GM10266 (cell line): ENCODE data around the gene ZBTB7A.

Experiments
- DNase-seq: peaks from one replicate; pipeline ENCODE4 v3.0.0; 2012; ENCODE audit errors: extremely low spot score
- TF ChIP-seq, protein P1 (sequence below): IDR thresholded peaks from 2 replicates; pipeline ENCODE4 v1.5.1; 2012; ENCODE audit warnings: mild to moderate bottlenecking, low read depth; ENCODE audit not compliant: control insufficient read depth, insufficient read depth; ENCODE audit errors: missing control alignments

Gene ZBTB7A

DNA sequence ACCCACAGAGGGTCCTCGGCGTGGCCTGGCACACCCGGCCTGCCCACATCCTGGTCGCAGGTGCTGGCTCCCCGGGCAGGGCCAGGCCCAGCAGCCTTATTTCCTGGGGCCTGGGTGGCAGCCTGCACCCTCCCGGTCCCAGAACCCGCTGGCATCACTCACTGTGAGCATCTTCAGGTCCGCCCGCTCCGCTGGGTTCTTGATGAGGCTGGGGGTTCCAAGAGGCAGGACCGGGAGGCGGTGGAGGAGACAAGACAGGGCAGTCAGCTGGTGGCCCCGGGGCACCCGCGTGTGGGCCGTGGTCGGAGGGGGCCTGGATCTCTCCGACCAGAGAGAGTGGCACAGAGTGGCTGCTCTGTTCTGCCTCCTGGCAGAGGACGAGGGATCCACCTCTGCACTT is 27.6 kb upstream of the ZBTB7A start:
- TF ChIP-seq, protein P1, sequence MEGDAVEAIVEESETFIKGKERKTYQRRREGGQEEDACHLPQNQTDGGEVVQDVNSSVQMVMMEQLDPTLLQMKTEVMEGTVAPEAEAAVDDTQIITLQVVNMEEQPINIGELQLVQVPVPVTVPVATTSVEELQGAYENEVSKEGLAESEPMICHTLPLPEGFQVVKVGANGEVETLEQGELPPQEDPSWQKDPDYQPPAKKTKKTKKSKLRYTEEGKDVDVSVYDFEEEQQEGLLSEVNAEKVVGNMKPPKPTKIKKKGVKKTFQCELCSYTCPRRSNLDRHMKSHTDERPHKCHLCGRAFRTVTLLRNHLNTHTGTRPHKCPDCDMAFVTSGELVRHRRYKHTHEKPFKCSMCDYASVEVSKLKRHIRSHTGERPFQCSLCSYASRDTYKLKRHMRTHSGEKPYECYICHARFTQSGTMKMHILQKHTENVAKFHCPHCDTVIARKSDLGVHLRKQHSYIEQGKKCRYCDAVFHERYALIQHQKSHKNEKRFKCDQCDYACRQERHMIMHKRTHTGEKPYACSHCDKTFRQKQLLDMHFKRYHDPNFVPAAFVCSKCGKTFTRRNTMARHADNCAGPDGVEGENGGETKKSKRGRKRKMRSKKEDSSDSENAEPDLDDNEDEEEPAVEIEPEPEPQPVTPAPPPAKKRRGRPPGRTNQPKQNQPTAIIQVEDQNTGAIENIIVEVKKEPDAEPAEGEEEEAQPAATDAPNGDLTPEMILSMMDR, result no peak

DNA sequence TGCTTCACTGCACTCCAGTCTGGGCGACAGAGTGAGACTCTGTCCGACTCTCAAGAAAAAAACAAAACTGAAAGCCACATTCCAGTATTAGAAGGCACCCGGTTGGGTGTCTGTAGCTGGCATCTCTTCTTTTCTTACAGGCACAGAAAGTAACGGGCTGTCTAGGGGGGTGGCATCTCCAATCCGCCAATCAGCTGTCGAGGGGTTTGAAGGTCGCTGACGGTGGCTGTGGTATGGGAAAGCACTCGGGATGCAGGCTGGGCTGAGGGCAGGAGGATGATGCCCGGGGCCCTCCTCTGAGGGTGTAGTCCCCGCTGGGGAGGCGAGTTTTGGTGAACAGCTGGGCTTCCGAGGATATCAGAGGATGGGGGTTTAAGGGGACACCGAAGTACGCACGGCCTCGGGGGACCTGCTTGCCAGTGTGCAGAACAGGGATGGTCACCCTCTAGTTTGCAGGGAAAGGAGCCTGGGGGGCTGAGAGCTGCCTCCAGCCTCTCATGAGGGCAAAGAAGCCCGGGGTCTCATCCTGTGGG is 27.0 kb upstream of the ZBTB7A start:
- DNase-seq, result no peak
- TF ChIP-seq, protein P1, result no peak

More for the DNA sequence above, 27.6 kb upstream of the ZBTB7A start:
- DNase-seq, result no peak

DNA sequence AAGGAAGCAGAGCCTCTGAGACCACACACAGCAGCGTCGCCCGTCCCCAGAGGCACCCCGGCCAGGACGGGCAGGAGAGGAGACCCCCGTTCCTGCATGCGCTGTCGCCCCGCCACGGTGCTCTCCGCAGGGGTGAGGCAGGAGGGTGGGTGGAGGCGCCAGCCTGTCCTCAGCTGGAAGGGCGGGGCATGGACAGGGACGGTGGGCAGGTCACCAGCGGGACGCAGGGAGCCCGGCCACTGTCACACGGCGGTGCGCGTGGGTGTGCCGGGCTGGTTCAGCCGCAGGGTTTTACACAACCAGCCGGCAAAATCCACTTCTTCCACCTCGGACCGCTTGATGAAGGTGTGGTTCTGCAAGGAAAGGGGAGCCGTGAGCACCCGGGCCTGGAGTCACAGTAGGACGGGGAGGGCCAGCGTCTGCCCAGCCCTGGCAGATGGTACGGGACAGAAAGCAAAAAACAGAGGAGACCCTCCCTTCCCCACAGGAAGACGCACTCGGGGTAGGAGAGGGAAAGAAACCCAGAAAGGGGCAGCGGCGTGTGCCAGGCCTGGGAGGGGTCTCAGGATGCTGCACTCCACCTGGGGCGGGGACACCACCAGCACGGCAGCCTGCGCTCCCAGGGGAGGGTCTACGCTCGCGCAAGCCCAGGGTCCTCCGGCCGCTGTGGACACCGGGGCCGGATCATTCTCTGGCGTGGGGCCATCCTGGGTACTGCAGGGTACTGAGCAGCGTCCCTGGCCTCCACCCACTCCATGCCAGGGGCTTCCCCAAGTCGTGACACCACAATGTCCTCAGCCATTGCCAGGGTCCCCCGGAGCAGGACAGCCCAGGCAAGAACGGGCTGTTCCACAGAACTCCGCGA is 23.9 kb upstream of the ZBTB7A start:
- TF ChIP-seq, protein P1, result no peak
- no peak for DNase-seq

DNA sequence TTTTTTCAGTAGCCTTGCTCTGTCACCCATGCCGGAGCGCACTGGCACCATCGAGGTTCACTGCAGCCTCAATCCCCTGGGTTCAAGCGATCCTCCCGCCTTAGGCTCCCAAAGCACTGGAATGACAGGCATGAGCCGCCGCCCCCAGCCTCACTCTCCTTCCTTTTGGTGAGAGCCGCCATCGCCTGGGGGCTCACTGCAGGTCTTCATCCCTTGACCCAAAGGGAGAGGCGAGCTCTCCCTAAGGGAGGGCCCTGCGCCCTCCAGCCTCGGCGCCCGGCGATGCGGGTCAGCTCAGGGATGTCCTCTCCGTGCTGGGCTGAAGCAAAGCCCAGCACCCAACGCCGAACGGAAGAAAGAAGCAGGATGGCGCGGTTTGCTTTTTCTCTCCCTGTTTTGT is 23.2 kb upstream of the ZBTB7A start:
- TF ChIP-seq, protein P1, result no peak
- no peak for DNase-seq

DNA sequence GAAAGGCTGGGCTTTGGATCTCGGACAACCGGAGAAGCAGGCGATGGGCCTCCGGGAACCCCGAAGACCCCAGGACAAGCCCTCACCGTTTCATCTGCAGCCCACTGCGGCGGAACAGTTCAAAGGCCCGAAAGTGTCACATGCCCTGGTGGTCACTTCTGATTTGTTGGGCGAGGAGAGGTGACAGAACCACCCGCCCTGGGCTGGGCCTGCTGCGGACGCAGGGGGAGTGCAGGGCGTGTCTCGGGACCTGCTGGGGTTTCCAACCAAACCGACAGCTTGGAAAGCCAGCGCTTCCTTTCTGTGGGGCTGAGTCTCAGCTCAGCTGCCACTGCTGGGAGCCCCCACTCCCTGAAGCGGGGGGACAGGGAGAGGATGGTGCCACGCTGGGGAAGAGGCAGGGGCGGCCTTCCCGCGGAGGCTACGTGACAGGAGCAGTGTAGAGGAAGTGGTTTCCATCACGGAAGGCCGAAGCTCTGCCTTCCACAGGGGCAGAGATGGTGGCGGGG is 22.8 kb upstream of the ZBTB7A start:
- TF ChIP-seq, protein P1, result no peak
- DNase-seq, result no peak

DNA sequence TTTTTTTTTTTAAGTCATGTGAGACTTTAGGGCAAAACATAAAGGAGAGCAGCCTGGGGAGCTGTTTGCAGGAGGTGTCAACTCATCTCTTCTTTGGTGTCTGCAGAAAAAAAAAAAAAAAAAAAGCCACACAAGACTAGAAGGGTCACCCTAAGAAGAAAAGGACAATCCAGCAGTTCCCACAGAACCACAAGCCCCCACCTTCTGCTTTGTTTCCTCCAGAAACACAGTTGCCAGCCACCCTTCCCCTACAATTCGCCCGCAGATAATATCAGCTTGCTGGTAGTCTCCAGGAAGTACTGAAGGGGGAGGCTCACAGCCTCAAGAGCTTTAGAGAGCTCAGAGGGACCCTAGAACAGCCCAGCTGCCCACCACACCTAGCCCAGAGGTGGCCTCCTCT is 22.3 kb upstream of the ZBTB7A start:
- TF ChIP-seq, protein P1, result no peak
- DNase-seq, result no peak
